ENCODE data around the gene KCMF1.

KCMF1 gene

DNA sequence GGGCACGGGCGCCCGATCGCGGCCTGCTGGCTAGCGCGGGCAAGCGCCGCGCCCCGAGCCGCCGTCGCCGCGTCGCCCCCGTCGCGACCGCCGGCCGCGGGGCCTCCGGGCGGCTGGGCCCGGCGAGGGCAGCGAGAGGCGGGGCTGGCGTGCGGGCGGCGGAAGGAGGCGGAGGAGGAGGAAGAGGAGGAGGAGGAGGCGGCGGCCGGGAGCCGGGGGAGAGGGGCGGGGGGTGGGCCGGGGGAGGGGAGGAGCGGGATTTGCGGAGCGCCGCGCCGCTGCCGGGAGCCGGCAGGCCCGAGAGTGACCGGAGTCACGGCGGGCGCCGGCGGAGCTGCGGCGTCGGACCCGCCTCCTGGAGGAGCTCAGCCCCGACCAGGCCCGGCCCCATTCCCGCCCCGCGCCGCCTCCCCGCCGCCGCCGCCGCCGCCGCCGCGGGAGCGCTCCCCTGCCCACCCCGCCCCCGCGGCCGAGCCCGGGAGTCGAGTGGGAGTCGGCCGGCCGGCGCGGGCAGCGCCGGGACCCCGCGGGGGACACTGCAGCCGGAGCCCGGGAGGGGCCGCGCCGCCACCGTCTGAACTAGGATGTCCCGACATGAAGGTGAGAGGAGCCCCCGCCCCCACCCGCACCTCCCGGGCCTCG lies at the start of gene KCMF1:
KCMF1 (plus strand) TSS at position 294 of the 642 bp plus-strand sequence; CDS start at position 585, 291 bp downstream.
- H3K9me3 ChIP-seq (ENCODE audit: control insufficient read depth in 5 of 5, low read length in 5 of 5): no peaks in the 10 kb centered on the region
- peak within 1 kb of the TSS; percentile 96 for H3K27ac ChIP-seq (ENCODE audit: low read depth, low read length)
- peak within 1 kb of the TSS; percentile 89 to 100 (median 97) for H3K9ac ChIP-seq (ENCODE audit: low read length in 5 of 5)
- peak within 1 kb of the TSS; percentile 83 to 89 (median 87) for H3K4me3 ChIP-seq (ENCODE audit: low read depth in 1 of 5, low read length in 5 of 5)
- peaks cover 3 to 53% (median 44%) of the 10 kb centered on the region in 5 donors for H3K4me1 ChIP-seq (ENCODE audit: control insufficient read depth in 5 of 5, insufficient read depth in 5 of 5, low read length in 5 of 5)
- H3K36me3 ChIP-seq (ENCODE audit: control insufficient read depth in 5 of 5, insufficient read depth in 5 of 5, low read length in 5 of 5): peaks cover 0 to 4% (median 0%) of the 10 kb centered on the region in 5 donors
- no peaks in the 10 kb centered on the region for H3K27me3 ChIP-seq (ENCODE audit: control insufficient read depth in 5 of 5, insufficient read depth in 4 of 5, low read length in 5 of 5)

DNA sequence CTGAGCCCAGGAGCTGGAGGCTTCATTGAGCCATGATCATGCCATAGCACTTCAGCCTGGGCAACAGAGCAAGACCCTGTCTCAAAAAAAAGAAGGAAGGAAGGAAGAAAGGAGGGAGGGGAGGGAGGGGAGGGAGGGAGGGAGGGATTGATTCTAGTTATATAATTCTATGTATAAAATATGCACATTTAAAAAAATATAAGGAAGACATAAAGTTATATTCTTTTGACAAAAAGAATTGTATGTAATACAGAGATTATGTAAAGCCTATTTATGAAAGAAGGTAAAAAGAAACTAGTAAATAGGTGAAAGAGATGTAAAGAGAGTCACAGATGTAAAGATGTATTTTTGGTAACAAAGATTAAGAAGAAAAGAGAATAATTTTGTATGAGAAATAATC lies 48.0 kb upstream of the KCMF1 start:
- H3K9me3 ChIP-seq (ENCODE audit: control insufficient read depth in 5 of 5, low read length in 5 of 5): no peaks in the 10 kb centered on the region
- no peaks in the 10 kb centered on the region for H3K36me3 ChIP-seq (ENCODE audit: control insufficient read depth in 5 of 5, insufficient read depth in 5 of 5, low read length in 5 of 5)
- no peak overlapping the region for H3K27ac ChIP-seq (ENCODE audit: low read depth, low read length)
- peaks cover 3 to 40% (median 30%) of the 10 kb centered on the region in 5 donors for H3K4me1 ChIP-seq (ENCODE audit: control insufficient read depth in 5 of 5, insufficient read depth in 5 of 5, low read length in 5 of 5)
- H3K4me3 ChIP-seq (ENCODE audit: low read depth in 1 of 5, low read length in 5 of 5): no peak overlapping the region
- H3K9ac ChIP-seq (ENCODE audit: low read length in 5 of 5): no peak overlapping the region
- no peaks in the 10 kb centered on the region for H3K27me3 ChIP-seq (ENCODE audit: control insufficient read depth in 5 of 5, insufficient read depth in 4 of 5, low read length in 5 of 5)

DNA sequence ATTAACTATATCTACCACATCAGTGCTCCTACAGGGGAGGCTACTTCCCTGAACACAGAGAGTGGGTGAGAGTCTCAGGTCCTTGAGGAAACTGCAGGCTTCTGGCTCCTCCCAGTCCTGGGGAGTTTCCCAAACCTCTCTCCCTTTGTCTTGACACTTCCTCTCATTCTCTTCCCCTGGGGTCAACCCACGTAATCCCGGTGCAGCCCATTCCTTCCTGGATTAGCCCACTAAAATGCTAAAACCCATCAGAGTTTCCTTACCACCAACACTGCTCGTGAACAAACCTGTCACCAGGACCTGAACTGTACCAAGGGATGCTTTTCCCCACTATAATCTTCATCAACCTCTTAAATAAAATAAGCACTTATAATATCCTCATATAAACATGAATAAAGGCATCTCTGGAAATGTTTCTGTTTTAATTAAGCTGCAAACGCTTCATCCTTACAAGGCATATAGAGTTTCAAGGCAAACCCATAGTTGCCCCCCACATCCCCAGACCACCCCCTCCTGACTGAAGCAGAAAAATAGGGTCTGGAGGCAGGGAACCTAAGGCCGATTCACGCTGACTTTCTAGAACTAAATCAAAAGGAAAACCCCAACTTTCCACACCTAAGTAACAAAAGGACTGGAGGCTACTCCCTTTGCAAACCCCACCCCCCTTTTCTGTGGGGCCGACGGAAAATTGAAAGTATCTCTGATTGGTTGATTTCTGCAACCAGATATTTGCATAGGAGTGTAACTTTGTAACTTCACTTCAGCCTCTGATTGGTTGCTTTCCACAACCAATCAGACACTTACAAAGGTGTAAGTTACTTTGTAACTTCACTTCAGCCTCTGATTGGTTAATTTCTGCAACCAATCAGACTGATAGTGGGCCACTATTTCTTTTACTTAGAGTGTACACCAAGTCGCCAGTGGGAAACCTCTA lies 46.5 kb upstream of the KCMF1 start:
- H3K9ac ChIP-seq (ENCODE audit: low read length in 5 of 5): no peak overlapping the region
- no peak overlapping the region for H3K4me3 ChIP-seq (ENCODE audit: low read depth in 1 of 5, low read length in 5 of 5)
- no peaks in the 10 kb centered on the region for H3K36me3 ChIP-seq (ENCODE audit: control insufficient read depth in 5 of 5, insufficient read depth in 5 of 5, low read length in 5 of 5)
- no peaks in the 10 kb centered on the region for H3K27me3 ChIP-seq (ENCODE audit: control insufficient read depth in 5 of 5, insufficient read depth in 4 of 5, low read length in 5 of 5)
- H3K9me3 ChIP-seq (ENCODE audit: control insufficient read depth in 5 of 5, low read length in 5 of 5): no peaks in the 10 kb centered on the region
- peaks cover 3 to 38% (median 30%) of the 10 kb centered on the region in 5 donors for H3K4me1 ChIP-seq (ENCODE audit: control insufficient read depth in 5 of 5, insufficient read depth in 5 of 5, low read length in 5 of 5)
- peak overlapping the region; percentile 76 for H3K27ac ChIP-seq (ENCODE audit: low read depth, low read length)

DNA sequence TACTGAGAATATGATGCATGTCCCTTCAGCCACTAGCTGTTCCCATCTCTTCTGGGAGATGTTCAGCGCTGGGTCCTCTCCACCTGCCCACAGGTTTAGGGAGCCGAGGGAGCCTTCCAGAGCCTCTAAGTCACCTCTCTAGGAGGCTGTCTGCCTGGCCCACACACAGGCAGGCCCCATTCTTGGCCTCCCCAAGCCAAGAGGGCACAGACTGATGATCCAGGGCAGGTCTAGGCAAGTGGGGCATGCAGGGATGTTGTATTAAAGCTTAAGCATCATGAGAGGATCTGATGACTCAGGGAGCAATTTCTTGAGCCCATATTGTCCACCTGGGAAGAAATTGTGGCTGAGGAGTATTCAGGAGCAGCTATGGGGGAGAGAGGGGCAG lies 45.6 kb upstream of the KCMF1 start:
- Histone ChIP-seq H3K9ac (ENCODE audit: low read length in 5 of 5) (no peak overlapping the region), H3K4me1 (ENCODE audit: control insufficient read depth in 5 of 5, insufficient read depth in 5 of 5, low read length in 5 of 5) (peaks cover 3 to 29% (median 27%) of the 10 kb centered on the region in 5 donors), H3K36me3 (ENCODE audit: control insufficient read depth in 5 of 5, insufficient read depth in 5 of 5, low read length in 5 of 5) (no peaks in the 10 kb centered on the region), H3K4me3 (ENCODE audit: low read depth in 1 of 5, low read length in 5 of 5) (peak overlapping the region in 3 of 5 donors; percentile 3 to 58 (median 53)), H3K27ac (ENCODE audit: low read depth, low read length) (peak overlapping the region; percentile 76), H3K27me3 (ENCODE audit: control insufficient read depth in 5 of 5, insufficient read depth in 4 of 5, low read length in 5 of 5) (no peaks in the 10 kb centered on the region), H3K9me3 (ENCODE audit: control insufficient read depth in 5 of 5, low read length in 5 of 5) (no peaks in the 10 kb centered on the region)

DNA sequence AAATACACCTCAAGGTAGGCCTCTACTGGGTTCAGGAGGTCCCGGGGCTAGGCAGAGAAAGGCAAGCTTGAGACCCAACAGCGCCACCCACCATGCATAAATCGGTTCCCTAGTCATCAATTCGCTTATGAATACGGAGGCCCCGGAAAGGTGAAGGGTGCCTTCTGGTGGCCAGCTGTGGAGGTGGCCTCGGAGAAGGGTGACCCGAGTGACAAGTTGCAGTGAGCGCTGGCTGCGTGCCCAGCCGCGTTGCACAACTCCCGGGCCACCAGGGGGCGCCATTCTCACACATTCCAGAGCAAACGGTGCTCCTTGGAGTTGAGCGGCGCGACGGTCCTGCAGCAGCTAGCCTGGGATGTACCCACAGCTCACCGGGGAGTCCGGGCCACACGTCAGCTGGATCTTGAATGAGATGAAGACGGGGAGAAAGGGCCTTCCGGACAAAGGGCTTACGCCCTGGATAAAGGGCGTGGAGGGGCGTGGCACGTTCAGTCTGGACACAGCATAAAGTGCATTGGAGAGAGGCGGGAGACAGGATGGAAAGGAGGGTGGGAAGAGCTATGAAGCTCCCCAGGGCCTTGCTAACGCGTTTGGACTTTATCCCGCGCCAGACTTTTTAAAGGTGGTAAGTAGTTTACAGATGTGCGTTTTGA lies 45.1 kb upstream of the KCMF1 start:
- Histone ChIP-seq H3K36me3 (ENCODE audit: control insufficient read depth in 5 of 5, insufficient read depth in 5 of 5, low read length in 5 of 5) (no peaks in the 10 kb centered on the region), H3K9me3 (ENCODE audit: control insufficient read depth in 5 of 5, low read length in 5 of 5) (no peaks in the 10 kb centered on the region), H3K9ac (ENCODE audit: low read length in 5 of 5) (no peak overlapping the region), H3K4me3 (ENCODE audit: low read depth in 1 of 5, low read length in 5 of 5) (peak overlapping the region; percentile 49 to 74 (median 58)), H3K27me3 (ENCODE audit: control insufficient read depth in 5 of 5, insufficient read depth in 4 of 5, low read length in 5 of 5) (no peaks in the 10 kb centered on the region), H3K27ac (ENCODE audit: low read depth, low read length) (no peak overlapping the region), H3K4me1 (ENCODE audit: control insufficient read depth in 5 of 5, insufficient read depth in 5 of 5, low read length in 5 of 5) (peaks cover 3 to 26% (median 25%) of the 10 kb centered on the region in 5 donors)

DNA sequence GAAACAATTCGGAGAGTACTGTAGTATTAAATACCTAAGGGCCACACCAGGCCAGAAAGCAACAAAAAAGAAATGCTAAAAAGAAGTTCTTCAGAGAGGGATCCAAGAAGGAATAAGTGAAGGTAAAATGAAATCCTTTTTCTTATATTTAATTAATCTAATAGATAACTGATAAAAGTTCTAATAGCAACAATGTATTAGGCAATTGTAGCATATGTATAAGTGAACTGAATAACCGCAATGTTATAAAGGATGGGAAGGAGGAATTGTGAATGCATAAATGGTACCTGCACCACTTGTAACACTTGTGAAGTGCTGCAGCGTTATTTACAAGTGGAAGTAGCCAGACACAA lies 43.7 kb upstream of the KCMF1 start:
- no peaks in the 10 kb centered on the region for H3K27me3 ChIP-seq (ENCODE audit: control insufficient read depth in 5 of 5, insufficient read depth in 4 of 5, low read length in 5 of 5)
- H3K4me1 ChIP-seq (ENCODE audit: control insufficient read depth in 5 of 5, insufficient read depth in 5 of 5, low read length in 5 of 5): peaks cover 3 to 30% (median 26%) of the 10 kb centered on the region in 5 donors
- H3K27ac ChIP-seq (ENCODE audit: low read depth, low read length): no peak overlapping the region
- H3K36me3 ChIP-seq (ENCODE audit: control insufficient read depth in 5 of 5, insufficient read depth in 5 of 5, low read length in 5 of 5): no peaks in the 10 kb centered on the region
- H3K4me3 ChIP-seq (ENCODE audit: low read depth in 1 of 5, low read length in 5 of 5): peak overlapping the region in 1 of 5 donors; percentile 74
- H3K9ac ChIP-seq (ENCODE audit: low read length in 5 of 5): no peak overlapping the region
- no peaks in the 10 kb centered on the region for H3K9me3 ChIP-seq (ENCODE audit: control insufficient read depth in 5 of 5, low read length in 5 of 5)

DNA sequence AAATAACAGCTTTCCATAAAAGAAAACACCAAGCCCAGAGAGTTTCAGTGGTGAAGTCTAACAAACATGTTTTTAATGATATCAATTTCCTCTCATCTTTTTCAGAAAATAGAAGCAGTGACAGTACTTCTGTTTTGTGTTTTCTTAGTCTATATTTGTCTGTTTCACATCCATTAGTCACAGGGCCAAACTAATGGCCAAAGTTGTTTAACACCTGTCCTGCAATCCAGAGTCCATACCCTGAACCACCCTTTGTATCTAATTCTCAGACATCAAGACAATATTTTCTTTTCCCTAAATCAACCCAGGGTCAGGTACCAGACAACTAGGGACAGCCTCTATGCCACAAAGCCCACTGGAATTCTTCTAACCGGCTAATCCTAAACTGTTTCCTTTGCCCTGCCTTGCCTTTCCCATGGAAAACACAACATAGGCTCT lies 39.6 kb upstream of the KCMF1 start:
- Histone ChIP-seq H3K27ac (ENCODE audit: low read depth, low read length) (no peak overlapping the region), H3K9me3 (ENCODE audit: control insufficient read depth in 5 of 5, low read length in 5 of 5) (no peaks in the 10 kb centered on the region), H3K9ac (ENCODE audit: low read length in 5 of 5) (no peak overlapping the region), H3K36me3 (ENCODE audit: control insufficient read depth in 5 of 5, insufficient read depth in 5 of 5, low read length in 5 of 5) (no peaks in the 10 kb centered on the region), H3K4me1 (ENCODE audit: control insufficient read depth in 5 of 5, insufficient read depth in 5 of 5, low read length in 5 of 5) (peaks cover 0 to 11% (median 6%) of the 10 kb centered on the region in 5 donors), H3K27me3 (ENCODE audit: control insufficient read depth in 5 of 5, insufficient read depth in 4 of 5, low read length in 5 of 5) (no peaks in the 10 kb centered on the region), H3K4me3 (ENCODE audit: low read depth in 1 of 5, low read length in 5 of 5) (no peak overlapping the region)

DNA sequence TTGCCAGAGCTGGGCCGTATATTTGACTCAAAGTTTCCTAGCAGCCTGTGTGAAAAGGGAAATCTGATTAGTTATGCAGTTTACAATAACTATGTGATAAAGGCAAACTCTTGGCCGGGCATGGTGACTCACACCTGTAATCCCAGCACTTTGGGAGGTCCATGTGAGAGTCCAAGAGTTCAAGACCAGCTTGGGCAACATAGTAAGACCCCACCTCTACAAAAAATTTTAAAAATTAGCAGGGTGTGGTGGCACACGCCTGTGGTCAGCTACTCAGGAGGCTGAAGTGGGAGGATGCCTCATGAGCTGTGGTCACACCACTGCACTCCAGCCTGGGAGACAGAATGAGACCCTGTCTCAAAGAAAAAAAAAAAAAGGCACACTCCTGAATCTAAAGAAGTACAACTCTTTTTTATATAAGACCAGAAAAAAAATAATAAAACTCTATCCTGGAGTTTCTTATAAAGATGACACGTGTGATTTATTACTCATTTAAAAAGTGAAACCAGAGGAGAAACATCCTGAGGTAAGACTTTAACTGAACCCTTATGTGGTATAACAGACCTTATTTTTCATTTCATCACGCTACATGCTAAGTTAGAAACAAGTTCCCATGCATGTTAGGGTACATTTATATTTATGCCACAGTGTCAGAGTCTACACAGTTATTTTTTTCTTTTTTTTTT lies 32.6 kb upstream of the KCMF1 start:
- H3K27me3 ChIP-seq (ENCODE audit: control insufficient read depth in 5 of 5, insufficient read depth in 4 of 5, low read length in 5 of 5): no peaks in the 10 kb centered on the region
- H3K4me3 ChIP-seq (ENCODE audit: low read depth in 1 of 5, low read length in 5 of 5): no peak overlapping the region
- H3K9me3 ChIP-seq (ENCODE audit: control insufficient read depth in 5 of 5, low read length in 5 of 5): no peaks in the 10 kb centered on the region
- no peak overlapping the region for H3K9ac ChIP-seq (ENCODE audit: low read length in 5 of 5)
- no peak overlapping the region for H3K27ac ChIP-seq (ENCODE audit: low read depth, low read length)
- no peaks in the 10 kb centered on the region for H3K36me3 ChIP-seq (ENCODE audit: control insufficient read depth in 5 of 5, insufficient read depth in 5 of 5, low read length in 5 of 5)
- no peaks in the 10 kb centered on the region for H3K4me1 ChIP-seq (ENCODE audit: control insufficient read depth in 5 of 5, insufficient read depth in 5 of 5, low read length in 5 of 5)

DNA sequence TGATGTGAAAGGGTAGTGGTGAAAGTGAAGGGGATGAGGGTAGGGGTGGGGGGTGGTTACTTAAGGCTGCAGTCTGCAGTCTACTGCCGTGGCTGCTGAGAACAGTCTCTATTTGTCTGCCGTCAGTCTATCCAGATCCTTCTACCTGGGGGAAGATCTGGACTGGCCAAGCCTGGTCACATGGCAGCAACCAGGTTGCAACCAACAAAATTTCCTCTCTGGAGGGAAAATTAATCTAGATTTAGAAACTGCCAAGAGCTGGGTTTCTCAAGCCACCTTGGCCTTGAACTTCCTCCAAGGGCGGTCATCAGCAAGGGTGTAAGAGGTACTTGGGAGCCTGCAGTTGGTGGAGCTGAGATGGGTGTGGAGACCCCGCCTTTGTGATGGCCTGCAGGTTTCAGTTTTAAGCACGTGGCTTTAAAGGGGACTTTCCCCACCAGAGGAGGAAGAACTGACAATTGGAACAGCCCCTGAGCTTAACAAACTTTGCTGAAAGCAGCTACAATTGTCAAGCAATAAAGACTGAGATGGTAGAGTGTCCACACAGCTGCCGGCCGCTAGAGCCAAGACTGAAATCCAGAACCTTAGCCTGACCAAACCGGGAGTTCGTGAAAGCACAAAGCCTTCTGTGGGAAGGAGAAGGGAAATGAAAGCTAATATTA lies 31.4 kb upstream of the KCMF1 start:
- Histone ChIP-seq H3K4me1 (ENCODE audit: control insufficient read depth in 5 of 5, insufficient read depth in 5 of 5, low read length in 5 of 5) (no peaks in the 10 kb centered on the region), H3K27ac (ENCODE audit: low read depth, low read length) (no peak overlapping the region), H3K27me3 (ENCODE audit: control insufficient read depth in 5 of 5, insufficient read depth in 4 of 5, low read length in 5 of 5) (no peaks in the 10 kb centered on the region), H3K36me3 (ENCODE audit: control insufficient read depth in 5 of 5, insufficient read depth in 5 of 5, low read length in 5 of 5) (no peaks in the 10 kb centered on the region), H3K9ac (ENCODE audit: low read length in 5 of 5) (no peak overlapping the region), H3K9me3 (ENCODE audit: control insufficient read depth in 5 of 5, low read length in 5 of 5) (no peaks in the 10 kb centered on the region), H3K4me3 (ENCODE audit: low read depth in 1 of 5, low read length in 5 of 5) (no peak overlapping the region)

Measured in subcutaneous abdominal adipose tissue (tissue), 5 donors.